ENCODE measurements around the gene ARHGEF2. TPM values are rescaled to one million over a fixed set of nuclear protein-coding genes. Genes with fewer than 3 reads are reported as not detected.

ARHGEF2 gene
- total and polyA plus RNA-seq, 2 donors (not counting 3 experiments of a cell fraction or from before 2014, with no cell fraction given): 59.2 to 118 TPM

DNA sequence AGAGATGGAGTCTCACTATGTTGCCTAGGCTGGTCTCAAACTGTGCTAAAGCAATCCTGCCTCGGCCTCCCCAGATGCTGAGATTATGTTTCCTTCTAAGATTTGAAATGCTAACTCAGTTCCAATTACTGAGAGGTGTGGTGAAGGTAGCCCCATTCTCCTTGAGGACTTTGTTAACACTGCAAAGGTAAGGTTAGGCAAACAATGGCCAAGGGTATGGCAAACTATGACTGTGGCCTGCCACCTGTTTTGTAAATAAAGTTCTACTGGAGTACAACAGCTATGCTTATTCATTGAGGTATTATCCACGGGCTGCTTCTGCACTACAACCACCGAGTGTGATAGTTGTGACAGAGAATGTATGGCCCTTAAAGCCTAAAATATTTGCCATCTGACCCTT lies 57.6 kb downstream of the ARHGEF2 start:
- TF ChIP-seq POLR2AphosphoS5 (IDR thresholded peaks at IDR 0.05; ENCODE audit: insufficient read depth, low read depth, low read length) (no peak), GATA2 (IDR thresholded peaks at IDR 0.05; ENCODE audit: insufficient read depth, insufficient read length, low read depth, low read length) (no peak), FOS (IDR thresholded peaks at IDR 0.05; ENCODE audit: borderline replicate concordance, insufficient read depth, low read length) (no peak), POLR2A (IDR thresholded peaks at IDR 0.05; ENCODE audit: low read depth, low read length) (no peak), EZH2 (IDR thresholded peaks at IDR 0.05; ENCODE audit: borderline replicate concordance, low read depth, low read length, severe bottlenecking) (no peak), MYC (IDR thresholded peaks at IDR 0.05; ENCODE audit: low read depth, low read length) (no peak), JUN (IDR thresholded peaks at IDR 0.05; ENCODE audit: borderline replicate concordance, insufficient read depth, insufficient read length, low read depth) (no peak)
- TF ChIP-seq, protein P1, sequence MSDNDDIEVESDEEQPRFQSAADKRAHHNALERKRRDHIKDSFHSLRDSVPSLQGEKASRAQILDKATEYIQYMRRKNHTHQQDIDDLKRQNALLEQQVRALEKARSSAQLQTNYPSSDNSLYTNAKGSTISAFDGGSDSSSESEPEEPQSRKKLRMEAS (IDR thresholded peaks at IDR 0.05; ENCODE audit: insufficient read depth, insufficient read length): no peak
- TF ChIP-seq, protein P2, sequence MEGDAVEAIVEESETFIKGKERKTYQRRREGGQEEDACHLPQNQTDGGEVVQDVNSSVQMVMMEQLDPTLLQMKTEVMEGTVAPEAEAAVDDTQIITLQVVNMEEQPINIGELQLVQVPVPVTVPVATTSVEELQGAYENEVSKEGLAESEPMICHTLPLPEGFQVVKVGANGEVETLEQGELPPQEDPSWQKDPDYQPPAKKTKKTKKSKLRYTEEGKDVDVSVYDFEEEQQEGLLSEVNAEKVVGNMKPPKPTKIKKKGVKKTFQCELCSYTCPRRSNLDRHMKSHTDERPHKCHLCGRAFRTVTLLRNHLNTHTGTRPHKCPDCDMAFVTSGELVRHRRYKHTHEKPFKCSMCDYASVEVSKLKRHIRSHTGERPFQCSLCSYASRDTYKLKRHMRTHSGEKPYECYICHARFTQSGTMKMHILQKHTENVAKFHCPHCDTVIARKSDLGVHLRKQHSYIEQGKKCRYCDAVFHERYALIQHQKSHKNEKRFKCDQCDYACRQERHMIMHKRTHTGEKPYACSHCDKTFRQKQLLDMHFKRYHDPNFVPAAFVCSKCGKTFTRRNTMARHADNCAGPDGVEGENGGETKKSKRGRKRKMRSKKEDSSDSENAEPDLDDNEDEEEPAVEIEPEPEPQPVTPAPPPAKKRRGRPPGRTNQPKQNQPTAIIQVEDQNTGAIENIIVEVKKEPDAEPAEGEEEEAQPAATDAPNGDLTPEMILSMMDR (IDR thresholded peaks at IDR 0.05; ENCODE audit: extremely low read depth in 1 of 2, insufficient read depth in 1 of 2, low read depth in 1 of 2, low read length in 2 of 2): no peak
- Histone ChIP-seq H3K9ac (replicated peaks; ENCODE audit: extremely low read depth, insufficient read depth, low read length) (no peak overlapping the region), H3K27ac (ENCODE audit: insufficient read depth, low read depth, low read length) (no peak overlapping the region), H3K4me2 (ENCODE audit: insufficient read depth, low read length) (no peak overlapping the region), H3K9me3 (replicated peaks; ENCODE audit: control insufficient read depth, insufficient read depth, low read length) (no peaks in the 10 kb centered on the region), H3K4me3 (replicated peaks in 1 of 3; ENCODE audit: insufficient read depth in 1 of 3, low read depth in 1 of 3, low read length in 3 of 3) (no peak overlapping the region), H2AFZ (ENCODE audit: low read depth, low read length) (no peak overlapping the region), H4K20me1 (replicated peaks; ENCODE audit: control insufficient read depth, extremely low read depth, insufficient read depth, low read length) (no peaks in the 10 kb centered on the region), H3K36me3 (ENCODE audit: control insufficient read depth in 2 of 2, extremely low read depth in 1 of 2, insufficient read depth in 2 of 2, low read length in 2 of 2) (peaks cover 32 to 44% of the 10 kb centered on the region in 2 experiments), H3K9me1 (replicated peaks; ENCODE audit: control insufficient read depth, extremely low read depth, insufficient read depth, low read length) (no peaks in the 10 kb centered on the region), H3K4me1 (ENCODE audit: control insufficient read depth, extremely low read depth, insufficient read depth, low read length) (no peaks in the 10 kb centered on the region), H3K27me3 (ENCODE audit: control insufficient read depth in 2 of 2, insufficient read depth in 2 of 2, low read length in 2 of 2) (no peaks in the 10 kb centered on the region), H3K79me2 (ENCODE audit: control insufficient read depth, insufficient read depth, low read length) (peaks cover 24% of the 10 kb centered on the region)
- ChIA-PET POLR2A (no interaction called here), CTCF (interaction anchor here (2.8 kb wide), 1 partner anchor 69 kb away, joined by 7 read pairs; no protein-coding TSS in a partner anchor)
- FAIRE-seq (no peak), DNase-seq (ENCODE audit: low read depth, low spot score) (no peak)
- BruUV-seq (replicated peaks): TSS peak; percentile 5
- dilution Hi-C loops (cut with MboI; ENCODE audit: extremely low pct_ligation_motif_present, low sequenced_read_pairs) (no loop called here), intact Hi-C loops (cut with micrococcal nuclease) (no loop called here)

Data from endothelial cell of umbilical vein (primary cell).